ENCODE measurements around the gene TMED5.

TMED5 gene

GRCh38 chr1:93143769-93144168, 36.4 kb downstream of the TMED5 start:
- no peak for TF ChIP-seq FOXM1 (IDR thresholded peaks at IDR 0.05; ENCODE audit: borderline replicate concordance, low read depth)

- TF ChIP-seq YY1 (IDR thresholded peaks at IDR 0.05; ENCODE audit: low read depth) (no peak), TEAD4 (IDR thresholded peaks at IDR 0.05) (no peak), EGR1 (IDR thresholded peaks at IDR 0.05) (no peak)
Measured at GRCh38 chr1:93143136-93143535, 37.1 kb downstream of the TMED5 start.

- TF ChIP-seq CEBPB (IDR thresholded peaks at IDR 0.05) (no peak), TAF1 (IDR thresholded peaks at IDR 0.05; ENCODE audit: low read depth) (no peak), ZBTB7A (IDR thresholded peaks at IDR 0.05; ENCODE audit: low read depth) (no peak), YY1 (IDR thresholded peaks at IDR 0.05; ENCODE audit: low read depth) (no peak), TEAD4 (IDR thresholded peaks at IDR 0.05) (no peak), EP300 (IDR thresholded peaks at IDR 0.05; ENCODE audit: borderline replicate concordance) (no peak), RAD21 (IDR thresholded peaks at IDR 0.05; ENCODE audit: low read depth) (no peak), FOXM1 (IDR thresholded peaks at IDR 0.05; ENCODE audit: borderline replicate concordance, low read depth) (no peak), USF1 (IDR thresholded peaks at IDR 0.05) (no peak), CREB1 (IDR thresholded peaks at IDR 0.05; ENCODE audit: low read depth) (no peak), NFIC (IDR thresholded peaks at IDR 0.05) (no peak), MAX (IDR thresholded peaks at IDR 0.05) (no peak), REST (IDR thresholded peaks at IDR 0.05; ENCODE audit: low read depth) (no peak), EGR1 (IDR thresholded peaks at IDR 0.05) (no peak), TCF12 (IDR thresholded peaks at IDR 0.05; ENCODE audit: low read depth) (no peak)
Measured at GRCh38 chr1:93142161-93142560, 38.1 kb downstream of the TMED5 start.

- TF ChIP-seq TCF12 (IDR thresholded peaks at IDR 0.05; ENCODE audit: low read depth), result no peak
- TF ChIP-seq EGR1 (IDR thresholded peaks at IDR 0.05), result no peak
- no peak for TF ChIP-seq FOXM1 (IDR thresholded peaks at IDR 0.05; ENCODE audit: borderline replicate concordance, low read depth)
- TF ChIP-seq ZBTB7A (IDR thresholded peaks at IDR 0.05; ENCODE audit: low read depth), result no peak
- no peak for TF ChIP-seq TEAD4 (IDR thresholded peaks at IDR 0.05)
- no peak for TF ChIP-seq RAD21 (IDR thresholded peaks at IDR 0.05; ENCODE audit: low read depth)
- no peak for TF ChIP-seq CREB1 (IDR thresholded peaks at IDR 0.05; ENCODE audit: low read depth)
Measured at GRCh38 chr1:93140106-93140505, 40.1 kb downstream of the TMED5 start.

- TF ChIP-seq NFIC (IDR thresholded peaks at IDR 0.05), result no peak
- TF ChIP-seq FOXM1 (IDR thresholded peaks at IDR 0.05; ENCODE audit: borderline replicate concordance, low read depth), result no peak
- TF ChIP-seq TCF12 (IDR thresholded peaks at IDR 0.05; ENCODE audit: low read depth), result no peak
- no peak for TF ChIP-seq ZBTB7A (IDR thresholded peaks at IDR 0.05; ENCODE audit: low read depth)
- TF ChIP-seq TEAD4 (IDR thresholded peaks at IDR 0.05), result no peak
- TF ChIP-seq USF1 (IDR thresholded peaks at IDR 0.05), result no peak
- TF ChIP-seq RAD21 (IDR thresholded peaks at IDR 0.05; ENCODE audit: low read depth), result no peak
- no peak for TF ChIP-seq REST (IDR thresholded peaks at IDR 0.05; ENCODE audit: low read depth)
- no peak for TF ChIP-seq CREB1 (IDR thresholded peaks at IDR 0.05; ENCODE audit: low read depth)
- TF ChIP-seq YY1 (IDR thresholded peaks at IDR 0.05; ENCODE audit: low read depth), result no peak
- no peak for TF ChIP-seq EGR1 (IDR thresholded peaks at IDR 0.05)
- TF ChIP-seq EP300 (IDR thresholded peaks at IDR 0.05; ENCODE audit: borderline replicate concordance), result no peak
- TF ChIP-seq CEBPB (IDR thresholded peaks at IDR 0.05), result no peak
- TF ChIP-seq TAF1 (IDR thresholded peaks at IDR 0.05; ENCODE audit: low read depth), result no peak
- no peak for TF ChIP-seq MAX (IDR thresholded peaks at IDR 0.05)
Measured at GRCh38 chr1:93137604-93138292, 42.5 kb downstream of the TMED5 start.

- no peak for TF ChIP-seq REST (IDR thresholded peaks at IDR 0.05; ENCODE audit: low read depth)
- TF ChIP-seq RAD21 (IDR thresholded peaks at IDR 0.05; ENCODE audit: low read depth), result no peak
- no peak for TF ChIP-seq TCF12 (IDR thresholded peaks at IDR 0.05; ENCODE audit: low read depth)
- no peak for TF ChIP-seq ZBTB7A (IDR thresholded peaks at IDR 0.05; ENCODE audit: low read depth)
- TF ChIP-seq TEAD4 (IDR thresholded peaks at IDR 0.05), result no peak
- TF ChIP-seq TAF1 (IDR thresholded peaks at IDR 0.05; ENCODE audit: low read depth), result no peak
- no peak for TF ChIP-seq FOXM1 (IDR thresholded peaks at IDR 0.05; ENCODE audit: borderline replicate concordance, low read depth)
- TF ChIP-seq MAX (IDR thresholded peaks at IDR 0.05), result no peak
- no peak for TF ChIP-seq CREB1 (IDR thresholded peaks at IDR 0.05; ENCODE audit: low read depth)
- TF ChIP-seq EP300 (IDR thresholded peaks at IDR 0.05; ENCODE audit: borderline replicate concordance), result no peak
- TF ChIP-seq NFIC (IDR thresholded peaks at IDR 0.05), result no peak
- no peak for TF ChIP-seq USF1 (IDR thresholded peaks at IDR 0.05)
- no peak for TF ChIP-seq YY1 (IDR thresholded peaks at IDR 0.05; ENCODE audit: low read depth)
Measured at GRCh38 chr1:93136445-93136844, 43.8 kb downstream of the TMED5 start.

Data from Ishikawa (cell line).